Neural cell (in vitro differentiated cells): ENCODE data around the gene AMY2B. TPM values are rescaled to one million over a fixed set of nuclear protein-coding genes. Genes with fewer than 3 reads are reported as not detected.
"Not testable (repeated sequence)": the region's sequence is repeated elsewhere in the genome, so short reads cannot be mapped to it uniquely, and the experiment has no call there.

Experiments used
- H2AFZ ChIP-seq: fragments of 200-600, 300-800 bp; sonication (generic), shearing (Covaris generic); 2 replicates; pipeline ENCODE4 v1.6.0; 2014; ENCODE audit warnings: low read depth, mild to moderate bottlenecking, antibody characterized with exemption, low read length, moderate library complexity
- H3F3A ChIP-seq: fragments of 200-600 bp; shearing (Covaris generic); 2 replicates; pipeline ENCODE4 v1.6.1; 2016; ENCODE audit warnings: mild to moderate bottlenecking, moderate library complexity, mixed read lengths, antibody characterized with exemption, low read length; ENCODE audit not compliant: insufficient read depth, poor library complexity, severe bottlenecking
- H3K27ac ChIP-seq: fragments of 200-600, 300-800 bp; sonication (generic), shearing (Covaris generic); 2 replicates; pipeline ENCODE4 v1.5.1; 2014; ENCODE audit warnings: mild to moderate bottlenecking, low read length, moderate library complexity
- H3K27me3 ChIP-seq: fragments of 300-800, 200-600 bp; sonication (generic), shearing (Covaris generic); 2 replicates; pipeline ENCODE4 v1.6.0; 2014; ENCODE audit warnings: mild to moderate bottlenecking, low read depth, low read length, moderate library complexity; ENCODE audit not compliant: insufficient read depth
- H3K36me3 ChIP-seq: fragments of 300-800, 200-600 bp; sonication (generic), shearing (Covaris generic); 2 replicates; pipeline ENCODE4 v1.5.1; 2014; ENCODE audit warnings: mild to moderate bottlenecking, antibody characterized with exemption, low read length, moderate library complexity; ENCODE audit not compliant: insufficient read depth
- H3K4me2 ChIP-seq: fragments of 300-800, 200-600 bp; sonication (generic), shearing (Covaris generic); 2 replicates; pipeline ENCODE4 v1.6.0; 2014; ENCODE audit warnings: mild to moderate bottlenecking, low read length
- H3K4me3 ChIP-seq: fragments of 300-800, 200-600 bp; sonication (generic), shearing (Covaris generic); 2 replicates; pipeline ENCODE4 v1.5.1; 2014; ENCODE audit warnings: mild to moderate bottlenecking, low read length, moderate library complexity
- H3K79me2 ChIP-seq: fragments of 200-600 bp; shearing (Covaris generic); replicated peaks from 2 replicates; pipeline ENCODE4 v1.6.0; 2014; ENCODE audit warnings: mild to moderate bottlenecking, low read length, moderate library complexity; ENCODE audit not compliant: insufficient read depth
- H3K9ac ChIP-seq: fragments of 300-800, 200-600 bp; sonication (generic), shearing (Covaris generic); 2 replicates; pipeline ENCODE4 v1.6.1; 2016; ENCODE audit warnings: mild to moderate bottlenecking, low read length, mixed read lengths
- H3K9me2 ChIP-seq: fragments of 200-600 bp; shearing (Covaris generic); 2 replicates; pipeline ENCODE4 v1.6.1; 2016; ENCODE audit warnings: mild to moderate bottlenecking, low read length, mixed read lengths; ENCODE audit not compliant: insufficient read depth
- H3K9me3 ChIP-seq: fragments of 200-600, 300-800 bp; sonication (generic), shearing (Covaris generic); 2 replicates; pipeline ENCODE4 v1.6.1; 2016; ENCODE audit warnings: mild to moderate bottlenecking, mixed run types, low read length, moderate library complexity, mixed read lengths
- H4K20me1 ChIP-seq: fragments of 200-600 bp; shearing (Covaris generic); 2 replicates; pipeline ENCODE4 v1.6.1; 2016; ENCODE audit warnings: mild to moderate bottlenecking, mixed run types; ENCODE audit not compliant: insufficient read depth
- CTCF ChIP-seq: fragments of 450-650 bp; IDR thresholded peaks from 2 replicates; pipeline ENCODE4 v1.5.1; 2014; ENCODE audit warnings: antibody characterized with exemption, mild to moderate bottlenecking, moderate library complexity; ENCODE audit not compliant: poor library complexity, severe bottlenecking
- EP300 ChIP-seq: fragments of 450-650 bp; conservative IDR thresholded peaks from 2 replicates; pipeline ENCODE4 v1.6.1; 2014; ENCODE audit warnings: antibody characterized with exemption, mild to moderate bottlenecking, moderate library complexity; ENCODE audit not compliant: poor library complexity, severe bottlenecking
- EZH2 ChIP-seq: fragments of 200-600, 300-800 bp; shearing (Covaris generic), sonication (generic); IDR thresholded peaks from 2 replicates; pipeline ENCODE4 v1.6.1; 2014; ENCODE audit warnings: antibody characterized with exemption, low read length, borderline replicate concordance, mild to moderate bottlenecking; ENCODE audit not compliant: insufficient read depth, poor library complexity, severe bottlenecking
- MXI1 ChIP-seq: fragments of 450-650 bp; conservative IDR thresholded peaks from 2 replicates; pipeline ENCODE4 v1.6.1; 2014; ENCODE audit warnings: antibody characterized with exemption, mild to moderate bottlenecking; ENCODE audit not compliant: poor library complexity, severe bottlenecking
- POLR2AphosphoS5 ChIP-seq: IDR thresholded peaks from 2 replicates; pipeline ENCODE4 v1.6.1; 2012
- RAD21 ChIP-seq: fragments of 450-650 bp; conservative IDR thresholded peaks from 2 replicates; pipeline ENCODE4 v1.6.1; 2014; ENCODE audit warnings: antibody characterized with exemption, mild to moderate bottlenecking, moderate library complexity
- SMC3 ChIP-seq: fragments of 450-650 bp; conservative IDR thresholded peaks from 2 replicates; pipeline ENCODE4 v1.6.1; 2014; ENCODE audit warnings: antibody characterized with exemption, mild to moderate bottlenecking, moderate library complexity; ENCODE audit not compliant: poor library complexity
- TAF1 ChIP-seq: IDR thresholded peaks from 2 replicates; pipeline ENCODE4 v1.6.1; 2012; ENCODE audit warnings: low read depth
- polyA minus RNA-seq: library from RNA; depleted of rRNA, polyadenylated mRNA; stranded (reverse); fragments of >200 nt; gene quantifications from 2 replicates; pipeline ENCODE4 v1.2.3, GENCODE V29; 2014
- polyA plus RNA-seq: library from polyadenylated mRNA; depleted of rRNA; stranded (reverse); fragments of >200 nt; gene quantifications from 2 replicates; pipeline ENCODE4 v1.2.3, GENCODE V29; 2014
- TF ChIP-seq, protein P1 (sequence below): IDR thresholded peaks from 2 replicates; pipeline ENCODE4 v1.6.1; 2012; ENCODE audit warnings: borderline replicate concordance

The AMY2B gene
- 48.1 and 51.3 TPM in 2 replicates for polyA plus RNA-seq
- 46.3 and 52.1 TPM in 2 replicates for polyA minus RNA-seq

- not testable (repeated sequence) for H3K79me2 ChIP-seq, H3K4me2 ChIP-seq, H3F3A ChIP-seq, H2AFZ ChIP-seq, H3K9me3 ChIP-seq, H4K20me1 ChIP-seq, H3K27ac ChIP-seq, H3K4me3 ChIP-seq, H3K27me3 ChIP-seq, H3K36me3 ChIP-seq, H3K9me2 ChIP-seq, H3K9ac ChIP-seq
Measured at GRCh38 chr1:103571289-103571688, at the start of gene AMY2B. Gene AMY2B (plus strand): TSS chr1:103571589. CDS start chr1:103571603, 14 bp downstream.

GRCh38 chr1:103523346-103523745 is 48.0 kb upstream of the AMY2B start:
- H3K4me2 ChIP-seq: no peak overlapping the region
- H2AFZ ChIP-seq: no peak overlapping the region
- H3K79me2 ChIP-seq: peaks cover 20% of the 10 kb centered on the region
- H3K4me3 ChIP-seq: no peak overlapping the region
- no peaks in the 10 kb centered on the region for H3K36me3 ChIP-seq
- no peaks in the 10 kb centered on the region for H3K9me2 ChIP-seq
- H3K27ac ChIP-seq: no peak overlapping the region
- no peaks in the 10 kb centered on the region for H4K20me1 ChIP-seq
- no peaks in the 10 kb centered on the region for H3K9me3 ChIP-seq
- H3K9ac ChIP-seq: no peak overlapping the region
- TF ChIP-seq, protein P1, sequence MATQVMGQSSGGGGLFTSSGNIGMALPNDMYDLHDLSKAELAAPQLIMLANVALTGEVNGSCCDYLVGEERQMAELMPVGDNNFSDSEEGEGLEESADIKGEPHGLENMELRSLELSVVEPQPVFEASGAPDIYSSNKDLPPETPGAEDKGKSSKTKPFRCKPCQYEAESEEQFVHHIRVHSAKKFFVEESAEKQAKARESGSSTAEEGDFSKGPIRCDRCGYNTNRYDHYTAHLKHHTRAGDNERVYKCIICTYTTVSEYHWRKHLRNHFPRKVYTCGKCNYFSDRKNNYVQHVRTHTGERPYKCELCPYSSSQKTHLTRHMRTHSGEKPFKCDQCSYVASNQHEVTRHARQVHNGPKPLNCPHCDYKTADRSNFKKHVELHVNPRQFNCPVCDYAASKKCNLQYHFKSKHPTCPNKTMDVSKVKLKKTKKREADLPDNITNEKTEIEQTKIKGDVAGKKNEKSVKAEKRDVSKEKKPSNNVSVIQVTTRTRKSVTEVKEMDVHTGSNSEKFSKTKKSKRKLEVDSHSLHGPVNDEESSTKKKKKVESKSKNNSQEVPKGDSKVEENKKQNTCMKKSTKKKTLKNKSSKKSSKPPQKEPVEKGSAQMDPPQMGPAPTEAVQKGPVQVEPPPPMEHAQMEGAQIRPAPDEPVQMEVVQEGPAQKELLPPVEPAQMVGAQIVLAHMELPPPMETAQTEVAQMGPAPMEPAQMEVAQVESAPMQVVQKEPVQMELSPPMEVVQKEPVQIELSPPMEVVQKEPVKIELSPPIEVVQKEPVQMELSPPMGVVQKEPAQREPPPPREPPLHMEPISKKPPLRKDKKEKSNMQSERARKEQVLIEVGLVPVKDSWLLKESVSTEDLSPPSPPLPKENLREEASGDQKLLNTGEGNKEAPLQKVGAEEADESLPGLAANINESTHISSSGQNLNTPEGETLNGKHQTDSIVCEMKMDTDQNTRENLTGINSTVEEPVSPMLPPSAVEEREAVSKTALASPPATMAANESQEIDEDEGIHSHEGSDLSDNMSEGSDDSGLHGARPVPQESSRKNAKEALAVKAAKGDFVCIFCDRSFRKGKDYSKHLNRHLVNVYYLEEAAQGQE: no peak
- TF ChIP-seq EZH2 (no peak), MXI1 (no peak), EP300 (no peak), TAF1 (no peak)
- H3F3A ChIP-seq: peaks cover 9% of the 10 kb centered on the region
- no peaks in the 10 kb centered on the region for H3K27me3 ChIP-seq

- TF ChIP-seq EP300: no peak
- TF ChIP-seq, protein P1: no peak
- no peak for TF ChIP-seq TAF1
- no peak for TF ChIP-seq SMC3
- TF ChIP-seq RAD21: no peak
- TF ChIP-seq MXI1: no peak
- no peak for TF ChIP-seq EZH2
- no peak for TF ChIP-seq POLR2AphosphoS5
- no peak for TF ChIP-seq CTCF
- peaks cover 4% of the 10 kb centered on the region for H3K36me3 ChIP-seq
- H3F3A ChIP-seq: peaks cover 9% of the 10 kb centered on the region
- no peak overlapping the region for H3K4me2 ChIP-seq
- H3K9me3 ChIP-seq: no peaks in the 10 kb centered on the region
- no peak overlapping the region for H2AFZ ChIP-seq
- no peaks in the 10 kb centered on the region for H3K9me2 ChIP-seq
- H4K20me1 ChIP-seq: no peaks in the 10 kb centered on the region
- no peak overlapping the region for H3K9ac ChIP-seq
- H3K27ac ChIP-seq: no peak overlapping the region
- H3K79me2 ChIP-seq: peaks cover 27% of the 10 kb centered on the region
- H3K27me3 ChIP-seq: no peaks in the 10 kb centered on the region
- H3K4me3 ChIP-seq: peak overlapping the region; percentile 62
Measured at GRCh38 chr1:103525114-103525606, 46.2 kb upstream of the AMY2B start.
